GM18502 (cell line): ENCODE measurements around the gene ZBTB38.

Source experiments
- ATAC-seq: cut with Tn5 transposase; IDR thresholded peaks from one replicate; pipeline ENCODE4 v1.9.1; 2021; ENCODE audit warnings: mild to moderate bottlenecking; ENCODE audit not compliant: unreplicated experiment, poor library complexity

ZBTB38 gene

GRCh38 chr3:141414800-141415462, 46.6 kb downstream of the ZBTB38 start:
- ATAC-seq = no peak

GRCh38 chr3:141415953-141416352, 47.6 kb downstream of the ZBTB38 start:
- no peak for ATAC-seq
